PC-9 (cell line): ENCODE results near the gene TMEM132D. TPM values are rescaled to one million over a fixed set of nuclear protein-coding genes. Genes with fewer than 3 reads are reported as not detected.

Source experiments
- BruUV-seq: library from RNA; stranded (reverse); fragments of 400-500 nt; replicated peaks from 2 replicates; lab custom pipeline; 2021; lab: Mats Ljungman, UMichigan
- CTCF ChIA-PET: fragments of 300-600 bp; sonication (Branson Sonifier 250); formaldehyde crosslinking; loops from one replicate; lab custom pipeline; 2022; ENCODE audit warnings: antibody characterized with exemption; lab: Charles Lee
- POLR2A ChIA-PET: fragments of 300-600 bp; sonication (Branson Sonifier 250); formaldehyde crosslinking; loops from one replicate; lab custom pipeline; 2022; ENCODE audit warnings: antibody characterized with exemption; ENCODE audit not compliant: unreplicated experiment; lab: Charles Lee
- DNase-seq, 2 experiments: peaks; one replicate each; pipeline versions ENCODE4 v3.0.0 to v3.0.0-alpha.2; 2015 to 2022; ENCODE audit warnings: mixed read lengths in 1 of 2
- H2AFZ ChIP-seq: fragments of 200-600 bp; sonication (generic); 2 replicates; pipeline ENCODE4 v1.8.1; 2017; ENCODE audit warnings: antibody characterized with exemption
- H3F3A ChIP-seq: fragments of 200-600 bp; sonication (generic); 2 replicates; pipeline ENCODE4 v1.8.1; 2017; ENCODE audit warnings: antibody characterized with exemption, mild to moderate bottlenecking, low read depth; ENCODE audit not compliant: insufficient read depth
- H3K27ac ChIP-seq: fragments of 200-600 bp; sonication (generic); 2 replicates; pipeline ENCODE4 v1.6.1; 2016; ENCODE audit warnings: mixed run types
- H3K27me3 ChIP-seq: fragments of 200-600 bp; sonication (generic); 2 replicates; pipeline ENCODE4 v1.6.1; 2016; ENCODE audit warnings: low read depth, mixed run types; ENCODE audit not compliant: insufficient read depth
- H3K36me3 ChIP-seq: fragments of 200-600 bp; sonication (generic); 2 replicates; pipeline ENCODE4 v1.6.1; 2016; ENCODE audit warnings: low read depth, mixed run types
- H3K4me1 ChIP-seq: fragments of 200-600 bp; sonication (generic); replicated peaks from 2 replicates; pipeline ENCODE4 v1.6.1; 2016; ENCODE audit warnings: mixed run types; ENCODE audit not compliant: insufficient read depth
- H3K4me2 ChIP-seq: fragments of 200-600 bp; sonication (generic); 2 replicates; pipeline ENCODE4 v1.6.1; 2017; ENCODE audit warnings: mixed run types
- H3K4me3 ChIP-seq: fragments of 200-600 bp; sonication (generic); 2 replicates; pipeline ENCODE4 v1.6.1; 2016; ENCODE audit warnings: mixed run types
- H3K79me2 ChIP-seq: fragments of 200-600 bp; sonication (generic); 2 replicates; pipeline ENCODE4 v1.6.1; 2017; ENCODE audit warnings: low read depth, mixed run types
- H3K9me2 ChIP-seq: fragments of 200-600 bp; sonication (generic); 2 replicates; pipeline ENCODE4 v1.8.1; 2017; ENCODE audit warnings: mild to moderate bottlenecking; ENCODE audit not compliant: insufficient read depth
- H3K9me3 ChIP-seq: fragments of 200-600 bp; sonication (generic); 2 replicates; pipeline ENCODE4 v1.8.1; 2016; ENCODE audit warnings: low read depth; ENCODE audit not compliant: insufficient read depth
- H4K20me1 ChIP-seq: fragments of 200-600 bp; sonication (generic); 2 replicates; pipeline ENCODE4 v1.8.1; 2017; ENCODE audit not compliant: insufficient read depth
- EZH2 ChIP-seq: fragments of 200-600 bp; sonication (generic); IDR thresholded peaks from 2 replicates; pipeline ENCODE4 v1.8.0; 2017; ENCODE audit warnings: antibody characterized with exemption, low read depth
- intact Hi-C: fragments of 100-400 bp; cut with micrococcal nuclease; formaldehyde crosslinking; loops from one replicate; pipeline ENCODE4 v1.10.0; 2022; ENCODE audit not compliant: unreplicated experiment
- total RNA-seq: library from RNA; stranded (reverse); gene quantifications from 2 replicates; pipeline ENCODE4 v1.2.3, GENCODE V29; 2021
- TF ChIP-seq, protein P1 (sequence below): fragments of 200-600 bp; sonication (generic); conservative IDR thresholded peaks from 2 replicates; pipeline ENCODE4 v1.6.1; 2017; ENCODE audit warnings: mixed run types, antibody characterized with exemption, mild to moderate bottlenecking, moderate library complexity

The TMEM132D gene
- total RNA-seq, 1 experiment from 2014 or later: not detected

GRCh38 chr12:129186952-129187351 is 716.9 kb downstream of the TMEM132D start:
- BruUV-seq: no TSS peak

DNA sequence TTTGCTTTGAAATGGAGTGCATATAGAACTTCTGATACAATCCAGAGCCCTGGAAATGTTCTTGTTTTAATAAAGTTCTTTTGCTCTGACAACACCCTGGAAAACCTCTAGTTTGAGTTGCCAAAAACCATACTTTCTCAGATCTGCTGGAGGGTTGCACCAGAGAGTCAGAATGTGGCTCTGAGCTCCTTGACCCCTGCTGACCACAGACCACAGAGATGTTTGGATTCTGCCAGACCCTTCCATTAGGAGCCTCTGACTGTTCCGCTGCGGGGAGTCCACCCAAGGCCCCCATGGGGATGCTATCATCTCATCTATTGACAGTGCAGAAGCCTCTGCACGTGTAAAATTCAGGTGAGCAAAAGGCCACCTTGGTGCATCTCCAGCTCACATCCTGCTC is 718.0 kb downstream of the TMEM132D start:
- H3K79me2 ChIP-seq: no peaks in the 10 kb centered on the region
- no peak overlapping the region for H3K27ac ChIP-seq
- TF ChIP-seq, protein P1, sequence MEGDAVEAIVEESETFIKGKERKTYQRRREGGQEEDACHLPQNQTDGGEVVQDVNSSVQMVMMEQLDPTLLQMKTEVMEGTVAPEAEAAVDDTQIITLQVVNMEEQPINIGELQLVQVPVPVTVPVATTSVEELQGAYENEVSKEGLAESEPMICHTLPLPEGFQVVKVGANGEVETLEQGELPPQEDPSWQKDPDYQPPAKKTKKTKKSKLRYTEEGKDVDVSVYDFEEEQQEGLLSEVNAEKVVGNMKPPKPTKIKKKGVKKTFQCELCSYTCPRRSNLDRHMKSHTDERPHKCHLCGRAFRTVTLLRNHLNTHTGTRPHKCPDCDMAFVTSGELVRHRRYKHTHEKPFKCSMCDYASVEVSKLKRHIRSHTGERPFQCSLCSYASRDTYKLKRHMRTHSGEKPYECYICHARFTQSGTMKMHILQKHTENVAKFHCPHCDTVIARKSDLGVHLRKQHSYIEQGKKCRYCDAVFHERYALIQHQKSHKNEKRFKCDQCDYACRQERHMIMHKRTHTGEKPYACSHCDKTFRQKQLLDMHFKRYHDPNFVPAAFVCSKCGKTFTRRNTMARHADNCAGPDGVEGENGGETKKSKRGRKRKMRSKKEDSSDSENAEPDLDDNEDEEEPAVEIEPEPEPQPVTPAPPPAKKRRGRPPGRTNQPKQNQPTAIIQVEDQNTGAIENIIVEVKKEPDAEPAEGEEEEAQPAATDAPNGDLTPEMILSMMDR: no peak
- H3K9me3 ChIP-seq: no peaks in the 10 kb centered on the region
- H3F3A ChIP-seq: no peaks in the 10 kb centered on the region
- H3K4me3 ChIP-seq: no peak overlapping the region
- intact Hi-C loops: no loop called here
- H3K27me3 ChIP-seq: peaks cover 14% of the 10 kb centered on the region
- BruUV-seq: no TSS peak
- no peaks in the 10 kb centered on the region for H3K4me1 ChIP-seq
- H3K36me3 ChIP-seq: no peaks in the 10 kb centered on the region
- POLR2A ChIA-PET: no interaction called here
- CTCF ChIA-PET: no interaction called here
- no peak for DNase-seq
- no peak overlapping the region for H3K4me2 ChIP-seq
- no peaks in the 10 kb centered on the region for H3K9me2 ChIP-seq
- no peaks in the 10 kb centered on the region for H4K20me1 ChIP-seq
- H2AFZ ChIP-seq: no peak overlapping the region

More at GRCh38 chr12:129186952-129187351, 716.9 kb downstream of the TMEM132D start:
- H3K27ac ChIP-seq: no peak overlapping the region
- no peak for TF ChIP-seq EZH2
- TF ChIP-seq, protein P1: peak; percentile 40; the same call in 1 of the 2 replicates
- DNase-seq: no peak
- no peaks in the 10 kb centered on the region for H3F3A ChIP-seq
- H2AFZ ChIP-seq: no peak overlapping the region
- no peaks in the 10 kb centered on the region for H3K9me3 ChIP-seq
- H3K79me2 ChIP-seq: no peaks in the 10 kb centered on the region
- no peaks in the 10 kb centered on the region for H3K9me2 ChIP-seq
- no peaks in the 10 kb centered on the region for H3K36me3 ChIP-seq
- intact Hi-C loops: no loop called here
- peaks cover 14% of the 10 kb centered on the region for H3K27me3 ChIP-seq
- H3K4me2 ChIP-seq: no peak overlapping the region
- H3K4me3 ChIP-seq: no peak overlapping the region
- H4K20me1 ChIP-seq: no peaks in the 10 kb centered on the region
- no peaks in the 10 kb centered on the region for H3K4me1 ChIP-seq
- CTCF ChIA-PET: no interaction called here
- POLR2A ChIA-PET: no interaction called here

GRCh38 chr12:129184127-129184928 is 719.5 kb downstream of the TMEM132D start:
- no peak overlapping the region for H2AFZ ChIP-seq
- no peaks in the 10 kb centered on the region for H3K4me1 ChIP-seq
- H4K20me1 ChIP-seq: no peaks in the 10 kb centered on the region
- H3K4me3 ChIP-seq: no peak overlapping the region
- no peak overlapping the region for H3K4me2 ChIP-seq
- no peaks in the 10 kb centered on the region for H3K79me2 ChIP-seq
- H3K36me3 ChIP-seq: no peaks in the 10 kb centered on the region
- CTCF ChIA-PET: no interaction called here
- no peaks in the 10 kb centered on the region for H3K9me3 ChIP-seq
- no peak for TF ChIP-seq EZH2
- TF ChIP-seq, protein P1: no peak
- peaks cover 14% of the 10 kb centered on the region for H3K27me3 ChIP-seq
- H3K9me2 ChIP-seq: no peaks in the 10 kb centered on the region
- H3F3A ChIP-seq: no peaks in the 10 kb centered on the region
- no peak overlapping the region for H3K27ac ChIP-seq
- intact Hi-C loops: no loop called here
- POLR2A ChIA-PET: no interaction called here
- BruUV-seq: no TSS peak
- no peak for DNase-seq
